ENCODE results near the gene MUC20. TPM values are rescaled to one million over a fixed set of nuclear protein-coding genes. Genes with fewer than 3 reads are reported as not detected.
A peak's percentile ranks its signal among the peaks of the same experiment; 100 is the strongest.

MUC20 gene
- total RNA-seq, 1 donor = 0.36 TPM

DNA sequence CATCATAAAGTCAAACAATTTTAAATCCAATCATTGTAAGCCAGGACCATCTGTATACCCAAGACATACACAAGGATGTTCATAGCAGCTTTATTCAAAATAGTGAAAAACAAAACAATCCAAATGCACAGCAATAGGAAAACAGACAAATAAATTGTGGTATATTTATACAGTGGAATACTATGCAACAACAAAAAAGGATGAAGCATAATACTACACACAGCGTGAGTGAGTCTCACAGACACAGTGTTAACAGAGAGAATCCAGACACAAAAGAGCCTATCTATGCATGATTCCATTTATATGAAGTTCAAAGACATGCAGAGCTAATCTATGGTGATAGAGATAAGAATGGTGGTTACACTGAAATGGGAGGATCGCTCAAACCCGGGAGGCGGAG lies 5.6 kb upstream of the MUC20 start:
- Histone ChIP-seq H2AFZ (ENCODE audit: low read length) (no peak overlapping the region), H3K4me3 (ENCODE audit: insufficient read depth, low read length) (no peak overlapping the region), H4K20me1 (ENCODE audit: insufficient read depth, low read length) (peaks cover 3% of the 10 kb centered on the region), H3K27me3 (ENCODE audit: insufficient read depth, low read length) (peaks cover 25% of the 10 kb centered on the region), H3K36me3 (ENCODE audit: insufficient read depth, low read length) (no peaks in the 10 kb centered on the region), H3K27ac (ENCODE audit: low read depth, low read length) (no peak overlapping the region), H3K79me2 (ENCODE audit: insufficient read depth, low read length) (no peaks in the 10 kb centered on the region), H3K9me3 (ENCODE audit: low read depth, low read length) (no peaks in the 10 kb centered on the region), H3K4me2 (ENCODE audit: insufficient read depth, low read length) (no peak overlapping the region), H3K4me1 (ENCODE audit: insufficient read depth, low read length) (no peaks in the 10 kb centered on the region)
- no peak for DNase-seq (ENCODE audit: insufficient read length, low spot score, missing footprints)
- TF ChIP-seq, protein P1, sequence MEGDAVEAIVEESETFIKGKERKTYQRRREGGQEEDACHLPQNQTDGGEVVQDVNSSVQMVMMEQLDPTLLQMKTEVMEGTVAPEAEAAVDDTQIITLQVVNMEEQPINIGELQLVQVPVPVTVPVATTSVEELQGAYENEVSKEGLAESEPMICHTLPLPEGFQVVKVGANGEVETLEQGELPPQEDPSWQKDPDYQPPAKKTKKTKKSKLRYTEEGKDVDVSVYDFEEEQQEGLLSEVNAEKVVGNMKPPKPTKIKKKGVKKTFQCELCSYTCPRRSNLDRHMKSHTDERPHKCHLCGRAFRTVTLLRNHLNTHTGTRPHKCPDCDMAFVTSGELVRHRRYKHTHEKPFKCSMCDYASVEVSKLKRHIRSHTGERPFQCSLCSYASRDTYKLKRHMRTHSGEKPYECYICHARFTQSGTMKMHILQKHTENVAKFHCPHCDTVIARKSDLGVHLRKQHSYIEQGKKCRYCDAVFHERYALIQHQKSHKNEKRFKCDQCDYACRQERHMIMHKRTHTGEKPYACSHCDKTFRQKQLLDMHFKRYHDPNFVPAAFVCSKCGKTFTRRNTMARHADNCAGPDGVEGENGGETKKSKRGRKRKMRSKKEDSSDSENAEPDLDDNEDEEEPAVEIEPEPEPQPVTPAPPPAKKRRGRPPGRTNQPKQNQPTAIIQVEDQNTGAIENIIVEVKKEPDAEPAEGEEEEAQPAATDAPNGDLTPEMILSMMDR (IDR thresholded peaks at IDR 0.05; ENCODE audit: extremely low read depth, low read depth, low read length) = no peak

DNA sequence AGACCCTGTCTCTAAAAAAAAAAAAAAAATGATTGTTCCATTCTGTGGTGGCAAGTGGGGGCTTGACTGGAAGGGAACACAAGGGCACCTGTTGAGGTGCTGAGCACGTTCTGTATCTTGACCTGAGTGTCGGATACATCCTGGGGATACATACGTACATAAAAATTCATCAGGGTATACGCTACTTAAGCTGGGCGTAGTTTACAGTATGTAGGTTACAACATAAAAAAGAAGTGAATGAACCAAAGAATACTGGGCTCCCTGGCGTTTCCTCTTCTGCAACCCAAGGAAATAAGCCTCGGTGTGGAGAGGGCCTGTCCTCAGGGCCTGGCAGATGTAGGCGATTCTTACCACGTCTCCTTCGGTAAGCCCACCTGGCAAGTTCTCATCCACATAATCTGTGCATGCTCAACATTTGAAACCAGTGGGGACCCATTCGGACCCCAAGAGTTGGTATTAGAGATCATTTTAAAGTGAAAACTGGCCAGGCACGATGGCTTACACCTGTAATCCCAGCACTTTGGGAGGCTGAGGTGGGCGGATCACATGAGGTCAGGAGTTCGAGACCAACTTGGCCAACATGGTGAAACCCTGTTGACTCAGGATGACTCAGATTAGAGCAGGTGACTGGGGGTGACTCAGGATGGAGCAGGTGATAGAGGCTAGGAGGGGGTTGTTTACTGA lies 5.1 kb upstream of the MUC20 start:
- Histone ChIP-seq H3K4me1 (ENCODE audit: insufficient read depth, low read length) (no peaks in the 10 kb centered on the region), H3K9me3 (ENCODE audit: low read depth, low read length) (no peaks in the 10 kb centered on the region), H4K20me1 (ENCODE audit: insufficient read depth, low read length) (peaks cover 3% of the 10 kb centered on the region), H3K27ac (ENCODE audit: low read depth, low read length) (no peak overlapping the region), H2AFZ (ENCODE audit: low read length) (no peak overlapping the region), H3K4me3 (ENCODE audit: insufficient read depth, low read length) (no peak overlapping the region), H3K4me2 (ENCODE audit: insufficient read depth, low read length) (no peak overlapping the region), H3K79me2 (ENCODE audit: insufficient read depth, low read length) (no peaks in the 10 kb centered on the region), H3K36me3 (ENCODE audit: insufficient read depth, low read length) (no peaks in the 10 kb centered on the region), H3K27me3 (ENCODE audit: insufficient read depth, low read length) (peaks cover 30% of the 10 kb centered on the region)
- TF ChIP-seq, protein P1 (IDR thresholded peaks at IDR 0.05; ENCODE audit: extremely low read depth, low read depth, low read length) = no peak
- peak; percentile 45 for DNase-seq (ENCODE audit: insufficient read length, low spot score, missing footprints)

DNA sequence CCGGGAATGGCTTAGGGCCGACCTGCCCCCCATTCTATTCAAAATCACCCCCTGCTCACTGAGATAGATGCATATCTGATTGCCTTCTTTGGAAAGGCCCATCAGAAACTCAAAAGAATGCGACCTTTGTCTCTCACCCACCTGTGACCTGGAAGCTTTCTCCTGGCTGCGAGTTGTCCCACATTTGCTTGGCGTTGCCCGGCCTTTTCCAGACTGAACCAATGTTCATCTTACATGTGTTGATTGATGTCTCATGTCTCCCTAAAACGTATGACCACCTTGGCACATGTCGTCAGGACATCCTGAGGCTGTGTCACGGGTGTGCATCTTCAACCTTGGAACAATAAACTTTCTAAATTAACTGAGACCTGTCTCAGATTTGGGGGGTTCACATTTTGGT lies 3.4 kb upstream of the MUC20 start:
- Histone ChIP-seq H3K27ac (ENCODE audit: low read depth, low read length) (no peak overlapping the region), H3K79me2 (ENCODE audit: insufficient read depth, low read length) (no peaks in the 10 kb centered on the region), H2AFZ (ENCODE audit: low read length) (no peak overlapping the region), H3K27me3 (ENCODE audit: insufficient read depth, low read length) (peaks cover 33% of the 10 kb centered on the region), H3K4me1 (ENCODE audit: insufficient read depth, low read length) (no peaks in the 10 kb centered on the region), H3K4me2 (ENCODE audit: insufficient read depth, low read length) (no peak overlapping the region), H3K4me3 (ENCODE audit: insufficient read depth, low read length) (no peak overlapping the region), H3K9me3 (ENCODE audit: low read depth, low read length) (no peaks in the 10 kb centered on the region), H3K36me3 (ENCODE audit: insufficient read depth, low read length) (no peaks in the 10 kb centered on the region), H4K20me1 (ENCODE audit: insufficient read depth, low read length) (peaks cover 3% of the 10 kb centered on the region)
- TF ChIP-seq, protein P1 (IDR thresholded peaks at IDR 0.05; ENCODE audit: extremely low read depth, low read depth, low read length) = no peak
- peak; percentile 66 for DNase-seq (ENCODE audit: insufficient read length, low spot score, missing footprints)

DNA sequence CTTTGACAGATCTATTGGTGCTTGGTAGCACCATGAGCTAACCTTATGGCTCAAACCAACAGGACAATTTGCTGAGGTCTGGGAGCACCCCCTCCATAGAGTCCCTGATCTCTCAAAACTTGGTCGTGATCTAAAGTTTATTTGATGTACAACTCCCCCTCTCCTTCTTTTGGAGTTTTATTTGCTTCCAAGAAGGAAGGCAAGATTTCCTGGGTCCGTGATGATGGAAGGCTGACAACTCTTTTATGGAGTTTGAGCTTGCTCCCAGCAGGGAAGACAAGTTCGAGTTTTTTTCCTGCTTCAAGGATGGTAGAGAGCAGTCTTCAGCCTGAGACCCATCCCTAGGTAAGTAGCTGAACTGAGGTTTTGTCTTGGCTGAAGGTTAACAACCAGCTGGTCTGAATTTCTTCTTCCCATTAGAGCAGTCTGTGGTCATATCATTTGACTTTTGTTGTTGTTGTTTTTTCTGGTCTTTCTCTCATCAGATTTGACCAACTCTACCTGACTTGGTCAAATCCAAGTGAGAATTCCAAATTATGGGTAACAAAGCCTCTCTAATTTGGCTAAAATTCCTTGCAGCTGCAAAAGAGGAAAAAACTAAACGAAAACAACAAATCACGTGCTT lies 2.8 kb upstream of the MUC20 start:
- DNase-seq (ENCODE audit: insufficient read length, low spot score, missing footprints) = no peak
- Histone ChIP-seq H3K4me2 (ENCODE audit: insufficient read depth, low read length) (no peak overlapping the region), H3K79me2 (ENCODE audit: insufficient read depth, low read length) (no peaks in the 10 kb centered on the region), H3K27me3 (ENCODE audit: insufficient read depth, low read length) (peaks cover 33% of the 10 kb centered on the region), H3K9me3 (ENCODE audit: low read depth, low read length) (no peaks in the 10 kb centered on the region), H3K4me3 (ENCODE audit: insufficient read depth, low read length) (no peak overlapping the region), H3K36me3 (ENCODE audit: insufficient read depth, low read length) (no peaks in the 10 kb centered on the region), H4K20me1 (ENCODE audit: insufficient read depth, low read length) (peaks cover 3% of the 10 kb centered on the region), H3K27ac (ENCODE audit: low read depth, low read length) (no peak overlapping the region), H3K4me1 (ENCODE audit: insufficient read depth, low read length) (no peaks in the 10 kb centered on the region), H2AFZ (ENCODE audit: low read length) (no peak overlapping the region)
- TF ChIP-seq, protein P1 (IDR thresholded peaks at IDR 0.05; ENCODE audit: extremely low read depth, low read depth, low read length) = no peak
